PFSK-1 (cell line): ENCODE results near the gene GON4L.

Source experiments
- POLR2AphosphoS5 ChIP-seq: IDR thresholded peaks from 2 replicates; pipeline ENCODE4 v1.6.1; 2012; ENCODE audit warnings: low read depth, mild to moderate bottlenecking, control low read depth, low read length, moderate library complexity
- SIN3A ChIP-seq: IDR thresholded peaks from 2 replicates; pipeline ENCODE4 v1.6.1; 2012; ENCODE audit warnings: mild to moderate bottlenecking, low read length, moderate library complexity, borderline replicate concordance; ENCODE audit not compliant: insufficient read depth

DNA sequence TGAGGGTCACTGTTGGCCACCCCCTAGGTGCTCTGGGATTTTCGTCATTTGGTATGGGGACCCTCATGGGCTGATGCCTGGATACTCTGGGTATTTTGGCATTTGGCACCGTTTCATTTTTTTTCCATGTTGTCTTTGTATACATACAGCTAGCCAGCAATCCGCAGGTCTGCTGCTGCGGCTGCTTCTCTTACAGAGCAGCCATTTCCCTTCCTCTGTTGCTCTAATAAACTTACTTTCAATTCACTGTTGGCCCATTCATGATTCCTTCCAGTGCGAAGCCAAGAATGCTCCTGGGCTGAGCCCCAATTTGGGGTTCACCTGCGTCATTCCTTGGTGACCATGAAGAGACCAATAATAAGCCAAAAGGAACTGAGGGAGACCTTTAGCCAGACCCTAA, 21.5 kb downstream of the GON4L start:
- TF ChIP-seq POLR2AphosphoS5 (no peak), SIN3A (no peak)
